ENCODE data around the gene ADARB2.

ADARB2 gene

GRCh38 chr10:1141701-1142100 lies 595.6 kb downstream of the ADARB2 start:
- DNase-seq (ENCODE audit: low read depth, low spot score), result no peak

GRCh38 chr10:1141261-1141660 lies 596.1 kb downstream of the ADARB2 start:
- no peak for DNase-seq (ENCODE audit: low read depth, low spot score)

- no peak for DNase-seq (ENCODE audit: low read depth, low spot score)
These were observed 598.8 kb downstream of the ADARB2 start for GRCh38 chr10:1138529-1138928.

GRCh38 chr10:1137499-1138163 lies 599.7 kb downstream of the ADARB2 start:
- no peak for DNase-seq (ENCODE audit: low read depth, low spot score)

GRCh38 chr10:1136268-1136667 lies 601.1 kb downstream of the ADARB2 start:
- no peak for DNase-seq (ENCODE audit: low read depth, low spot score)

- DNase-seq (ENCODE audit: low read depth, low spot score), result no peak
These were observed 603.2 kb downstream of the ADARB2 start for GRCh38 chr10:1134156-1134555.

- DNase-seq (ENCODE audit: low read depth, low spot score), result no peak
These were observed 603.8 kb downstream of the ADARB2 start for GRCh38 chr10:1133495-1134045.

- DNase-seq (ENCODE audit: low read depth, low spot score), result no peak
These were observed 604.7 kb downstream of the ADARB2 start for GRCh38 chr10:1132584-1132983.

- DNase-seq (ENCODE audit: low read depth, low spot score), result no peak
These were observed 606.1 kb downstream of the ADARB2 start for GRCh38 chr10:1130995-1131790.

- DNase-seq (ENCODE audit: low read depth, low spot score), result no peak
These were observed 607.1 kb downstream of the ADARB2 start for GRCh38 chr10:1130226-1130625.

- DNase-seq (ENCODE audit: low read depth, low spot score), result no peak
These were observed 608.7 kb downstream of the ADARB2 start for GRCh38 chr10:1128649-1129048.

GRCh38 chr10:1128115-1128514 lies 609.2 kb downstream of the ADARB2 start:
- no peak for DNase-seq (ENCODE audit: low read depth, low spot score)

- DNase-seq (ENCODE audit: low read depth, low spot score), result no peak
These were observed 609.7 kb downstream of the ADARB2 start for GRCh38 chr10:1127629-1128028.

Data from smooth muscle cell of the brain vasculature (primary cell).